GM19240 (cell line): Measurements from ENCODE around the gene PALLD.
"Not testable (repeated sequence)": the region's sequence is repeated elsewhere in the genome, so short reads cannot be mapped to it uniquely, and the experiment has no call there.

Experiments used
- DNase-seq: peaks from one replicate; pipeline ENCODE4 v3.0.0; 2011; ENCODE audit warnings: low spot score; ENCODE audit not compliant: insufficient read length

Gene PALLD

GRCh38 chr4:168491563-168491962 lies 5.3 kb upstream of the PALLD start:
- DNase-seq: no peak

GRCh38 chr4:168498251-168498650 lies 1.4 kb downstream of the PALLD start:
- DNase-seq: no peak

- no peak for DNase-seq
Measured at GRCh38 chr4:168499241-168499640, 2.4 kb downstream of the PALLD start.

- no peak for DNase-seq
Measured at GRCh38 chr4:168501407-168501806, 4.6 kb downstream of the PALLD start.

GRCh38 chr4:168502861-168503260 lies 6.0 kb downstream of the PALLD start:
- no peak for DNase-seq

GRCh38 chr4:168503652-168504362 lies 7.0 kb downstream of the PALLD start:
- no peak for DNase-seq

GRCh38 chr4:168504526-168504925 lies 7.7 kb downstream of the PALLD start:
- no peak for DNase-seq

- no peak for DNase-seq
Measured at GRCh38 chr4:168506014-168506413, 9.2 kb downstream of the PALLD start.

GRCh38 chr4:168507178-168507815 lies 10.4 kb downstream of the PALLD start:
- DNase-seq: no peak

- DNase-seq: no peak
Measured at GRCh38 chr4:168508683-168509082, 11.8 kb downstream of the PALLD start.

GRCh38 chr4:168509786-168510185 lies 12.9 kb downstream of the PALLD start:
- DNase-seq: no peak

- DNase-seq: no peak
Measured at GRCh38 chr4:168511780-168512489, 15.1 kb downstream of the PALLD start.

- not testable (repeated sequence) for DNase-seq
Measured at GRCh38 chr4:168513826-168514225, 17.0 kb downstream of the PALLD start.

GRCh38 chr4:168514249-168514852 lies 17.5 kb downstream of the PALLD start:
- no peak for DNase-seq

- DNase-seq: no peak
Measured at GRCh38 chr4:168515222-168516011, 18.6 kb downstream of the PALLD start.

GRCh38 chr4:168516841-168517240 lies 20.0 kb downstream of the PALLD start:
- no peak for DNase-seq

- DNase-seq: no peak
Measured at GRCh38 chr4:168519576-168519975, 22.7 kb downstream of the PALLD start.

GRCh38 chr4:168521721-168522120 lies 24.9 kb downstream of the PALLD start:
- DNase-seq: no peak

- no peak for DNase-seq
Measured at GRCh38 chr4:168522356-168522755, 25.5 kb downstream of the PALLD start.

- DNase-seq: no peak
Measured at GRCh38 chr4:168522829-168523489, 26.1 kb downstream of the PALLD start.

GRCh38 chr4:168524006-168524405 lies 27.2 kb downstream of the PALLD start:
- DNase-seq: no peak
